GM18507 (cell line): Measurements from ENCODE around the gene STKLD1.
A peak's percentile ranks its signal among the peaks of the same experiment; 100 is the strongest.

Source experiments
- DNase-seq: peaks from one replicate; pipeline ENCODE4 v3.0.0; 2011; ENCODE audit warnings: low read depth; ENCODE audit not compliant: insufficient read length; ENCODE audit errors: extremely low spot score
- FAIRE-seq: peaks from 2 replicates; lab custom pipeline; 2011; peaks lifted over from hg19 to GRCh38; lab: Jason Lieb, UNC

Gene STKLD1

GRCh38 chr9:133342570-133342969 is 33.6 kb upstream of the STKLD1 start:
- FAIRE-seq: no peak
- DNase-seq: no peak

GRCh38 chr9:133344071-133344470 is 32.1 kb upstream of the STKLD1 start:
- FAIRE-seq: no peak

GRCh38 chr9:133344979-133345378 is 31.2 kb upstream of the STKLD1 start:
- FAIRE-seq (no peak), DNase-seq (no peak)

More at GRCh38 chr9:133344071-133344470, 32.1 kb upstream of the STKLD1 start:
- no peak for DNase-seq

- DNase-seq (no peak), FAIRE-seq (no peak)
Measured at GRCh38 chr9:133345596-133345995, 30.6 kb upstream of the STKLD1 start.

- DNase-seq (no peak), FAIRE-seq (no peak)
Measured at GRCh38 chr9:133346021-133346785, 30.0 kb upstream of the STKLD1 start.

GRCh38 chr9:133347515-133347984 is 28.6 kb upstream of the STKLD1 start:
- no peak for FAIRE-seq

GRCh38 chr9:133347985-133348717 is 28.0 kb upstream of the STKLD1 start, which contains the start of the genes MED22 and RPL7A:
Gene MED22 (minus strand): TSS chr9:133348131. CDS start chr9:133346662, 1,469 bp downstream.
Gene RPL7A (plus strand): TSS chr9:133348218. CDS start chr9:133348244, 26 bp downstream.
- peak; percentile 91 for FAIRE-seq

More at GRCh38 chr9:133347515-133347984, 28.6 kb upstream of the STKLD1 start:
- DNase-seq: peak; percentile 40

GRCh38 chr9:133348718-133349573 is 27.2 kb upstream of the STKLD1 start:
- FAIRE-seq: no peak
- no peak for DNase-seq

More at GRCh38 chr9:133347985-133348717, 28.0 kb upstream of the STKLD1 start, which contains the start of the genes MED22 and RPL7A:
- peak; percentile 89 for DNase-seq

GRCh38 chr9:133349965-133350616 is 26.1 kb upstream of the STKLD1 start:
- FAIRE-seq: no peak
- no peak for DNase-seq

GRCh38 chr9:133351526-133351907 is 24.6 kb upstream of the STKLD1 start:
- FAIRE-seq (no peak), DNase-seq (no peak)

GRCh38 chr9:133351908-133352634 is 24.1 kb upstream of the STKLD1 start:
- DNase-seq: no peak
- no peak for FAIRE-seq

- DNase-seq (no peak), FAIRE-seq (no peak)
Measured at GRCh38 chr9:133352635-133353340, 23.4 kb upstream of the STKLD1 start.

- FAIRE-seq (no peak), DNase-seq (no peak)
Measured at GRCh38 chr9:133353548-133353947, 22.6 kb upstream of the STKLD1 start.

GRCh38 chr9:133354766-133355165 is 21.4 kb upstream of the STKLD1 start:
- DNase-seq (no peak), FAIRE-seq (no peak)

GRCh38 chr9:133355881-133356357 is 20.2 kb upstream of the STKLD1 start:
- FAIRE-seq (no peak), DNase-seq (no peak)

GRCh38 chr9:133356391-133357091 is 19.6 kb upstream of the STKLD1 start, which contains the start of the genes SURF1 and SURF2:
Gene SURF1 (minus strand): TSS chr9:133356487. CDS start chr9:133356453, 34 bp downstream.
Gene SURF2 (plus strand): TSS chr9:133356550. CDS start chr9:133356593, 43 bp downstream.
- peak; percentile 56 for FAIRE-seq

GRCh38 chr9:133357656-133358055 is 18.5 kb upstream of the STKLD1 start:
- FAIRE-seq (no peak), DNase-seq (no peak)

More at GRCh38 chr9:133356391-133357091, 19.6 kb upstream of the STKLD1 start, which contains the start of the genes SURF1 and SURF2:
- peak; percentile 78 for DNase-seq
